ENCODE measurements around the gene UBC.
"Not testable (repeated sequence)": the region's sequence is repeated elsewhere in the genome, so short reads cannot be mapped to it uniquely, and the experiment has no call there.

Gene UBC

GRCh38 chr12:124929649-124930419, 15.4 kb upstream of the UBC start:
- DNase-seq: no peak

- DNase-seq: no peak
Observed at GRCh38 chr12:124928912-124929530, 14.6 kb upstream of the UBC start.

- DNase-seq: peak; percentile 32
Observed at GRCh38 chr12:124928095-124928911, 13.9 kb upstream of the UBC start.

GRCh38 chr12:124927201-124928094, 13.0 kb upstream of the UBC start:
- DNase-seq: peak; percentile 96

GRCh38 chr12:124925782-124926181, 11.3 kb upstream of the UBC start:
- DNase-seq: not testable (repeated sequence)

- no peak for DNase-seq
Observed at GRCh38 chr12:124925117-124925516, 10.7 kb upstream of the UBC start.

- DNase-seq: no peak
Observed at GRCh38 chr12:124923905-124924734, 9.7 kb upstream of the UBC start.

GRCh38 chr12:124921200-124922031, 7.0 kb upstream of the UBC start:
- peak; percentile 87 for DNase-seq

- no peak for DNase-seq
Observed at GRCh38 chr12:124920353-124920935, 6.0 kb upstream of the UBC start.

- DNase-seq: no peak
Observed at GRCh38 chr12:124919521-124920352, 5.3 kb upstream of the UBC start.

GRCh38 chr12:124918622-124918988, 4.2 kb upstream of the UBC start:
- not testable (repeated sequence) for DNase-seq

GRCh38 chr12:124917841-124918621, 3.6 kb upstream of the UBC start:
- no peak for DNase-seq

GRCh38 chr12:124917135-124917840, 2.8 kb upstream of the UBC start:
- peak; percentile 99 for DNase-seq

GRCh38 chr12:124916374-124917134, 2.1 kb upstream of the UBC start:
- peak; percentile 79 for DNase-seq

GRCh38 chr12:124915239-124916236, 1.1 kb upstream of the UBC start:
- peak; percentile 72 for DNase-seq
